ENCODE data around the gene FNBP1.

Gene FNBP1

DNA sequence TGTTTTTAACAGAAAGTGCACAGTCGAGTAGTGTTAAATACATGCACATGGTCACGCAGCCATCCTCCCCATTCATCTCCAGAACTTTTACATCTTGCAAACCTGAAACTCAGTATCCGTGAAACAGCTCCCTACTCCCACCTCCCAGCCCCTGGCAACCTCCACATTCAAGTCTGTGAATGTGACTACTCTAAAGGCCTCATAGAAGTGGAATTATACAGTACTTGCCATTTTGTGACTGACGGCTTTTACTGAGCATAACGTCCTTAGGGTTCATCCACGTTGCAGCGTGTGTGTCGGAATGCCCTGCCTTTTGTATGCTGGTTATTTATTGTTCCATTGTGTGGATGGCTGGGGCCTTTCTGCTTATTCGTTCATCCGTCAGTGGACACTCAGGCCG, 171.9 kb downstream of the FNBP1 start:
- no peak for DNase-seq

DNA sequence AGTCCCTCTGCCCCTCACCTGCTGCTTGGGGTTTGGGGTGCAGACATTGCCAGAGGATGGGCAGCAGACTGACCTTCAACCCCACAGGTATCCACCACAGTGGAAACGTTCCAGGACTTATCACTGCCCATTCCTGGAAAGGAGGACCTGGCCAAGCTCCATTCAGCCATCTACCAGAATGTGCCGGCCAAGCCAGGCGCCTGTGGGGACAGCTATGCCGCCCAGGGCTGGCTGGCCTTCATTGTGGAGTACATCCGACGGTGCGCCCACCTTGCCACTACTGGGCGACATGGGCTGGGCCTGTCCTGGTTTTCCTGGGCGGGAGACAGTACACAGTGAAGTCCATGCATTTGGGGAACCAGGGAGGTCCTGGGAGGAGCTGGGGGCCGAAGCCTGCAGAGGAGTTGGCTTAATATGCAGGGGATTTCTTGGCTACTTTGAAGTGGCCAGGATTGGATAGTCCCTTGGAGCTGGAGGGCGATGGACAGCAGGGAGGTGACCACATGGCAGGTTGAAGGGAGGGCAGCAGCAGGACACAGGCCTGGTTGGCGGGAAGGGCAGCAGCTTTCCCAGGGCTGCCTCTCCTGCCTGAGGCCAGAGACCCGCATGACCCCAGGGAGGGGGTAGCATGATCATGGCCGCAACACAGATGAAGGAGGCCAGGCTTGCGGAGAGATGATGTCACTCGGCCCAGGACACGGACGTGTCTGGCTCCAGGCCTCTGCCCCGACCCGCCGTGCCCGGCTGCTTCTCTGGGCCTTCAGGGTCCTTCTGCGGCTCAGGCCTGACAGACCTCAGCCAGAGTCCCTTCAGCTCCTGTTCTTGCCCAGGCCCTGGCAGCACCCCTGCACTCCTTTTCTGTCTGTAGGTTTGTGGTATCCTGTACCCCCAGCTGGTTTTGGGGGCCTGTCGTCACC, 173.1 kb downstream of the FNBP1 start:
- no peak for DNase-seq

DNA sequence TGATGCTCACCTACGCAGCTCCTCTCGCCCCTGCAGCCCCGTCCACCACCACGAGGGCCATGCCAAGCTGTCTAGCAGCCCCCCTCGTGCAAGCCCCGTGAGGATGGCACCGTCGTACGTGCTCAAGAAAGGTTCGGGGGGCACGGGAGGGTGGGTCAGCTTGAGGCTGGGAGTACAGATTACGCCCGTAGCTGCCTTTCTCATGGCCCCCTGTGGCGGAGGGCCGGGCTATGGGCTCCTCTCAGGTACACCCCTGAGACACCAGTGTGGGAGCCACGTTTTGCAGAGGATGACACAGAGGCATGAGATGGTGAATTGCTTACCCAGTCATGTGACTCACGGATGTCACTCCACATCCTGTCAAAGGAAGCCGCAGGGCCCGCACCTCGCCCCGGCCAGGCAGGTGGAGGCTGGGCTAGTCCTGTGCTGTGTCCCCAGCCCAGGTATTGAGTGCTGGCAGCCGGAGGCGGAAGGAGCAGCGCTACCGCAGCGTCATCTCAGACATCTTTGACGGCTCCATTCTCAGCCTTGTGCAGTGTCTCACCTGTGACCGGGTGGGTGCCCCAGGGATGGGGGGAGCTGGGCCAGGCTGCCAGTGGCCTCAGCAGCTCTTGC, 174.0 kb downstream of the FNBP1 start:
- peak; percentile 90 for DNase-seq

DNA sequence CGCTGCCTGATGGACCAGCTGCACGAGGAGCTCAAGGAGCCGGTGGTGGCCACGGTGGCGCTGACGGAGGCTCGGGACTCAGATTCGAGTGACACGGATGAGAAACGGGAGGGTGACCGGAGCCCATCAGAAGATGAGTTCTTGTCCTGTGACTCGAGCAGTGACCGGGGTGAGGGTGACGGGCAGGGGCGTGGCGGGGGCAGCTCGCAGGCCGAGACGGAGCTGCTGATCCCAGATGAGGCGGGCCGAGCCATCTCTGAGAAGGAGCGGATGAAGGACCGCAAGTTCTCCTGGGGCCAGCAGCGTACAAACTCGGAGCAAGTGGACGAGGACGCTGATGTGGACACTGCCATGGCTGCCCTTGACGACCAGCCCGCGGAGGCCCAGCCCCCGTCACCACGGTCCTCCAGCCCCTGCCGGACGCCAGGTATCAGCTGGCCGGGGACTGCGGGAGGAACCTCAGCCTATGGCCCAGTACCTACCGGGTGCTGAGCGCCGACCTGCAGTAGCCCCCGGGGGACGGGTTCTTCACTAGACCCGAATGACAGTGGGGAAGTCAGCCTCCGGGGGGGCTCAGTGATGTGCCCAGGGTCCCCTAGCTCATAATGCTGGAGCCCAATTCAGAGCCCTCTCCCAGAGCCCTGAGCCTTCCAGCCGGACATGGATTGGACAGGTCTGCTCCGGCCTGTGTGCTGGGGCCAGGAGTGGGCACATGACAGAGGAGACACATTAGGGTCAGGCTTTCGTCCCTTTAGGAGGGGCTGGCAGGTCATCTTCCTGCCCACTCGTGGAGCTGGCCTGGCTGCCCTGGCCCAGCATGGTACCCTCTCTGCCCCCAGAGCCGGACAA, 174.7 kb downstream of the FNBP1 start:
- no peak for DNase-seq

DNA sequence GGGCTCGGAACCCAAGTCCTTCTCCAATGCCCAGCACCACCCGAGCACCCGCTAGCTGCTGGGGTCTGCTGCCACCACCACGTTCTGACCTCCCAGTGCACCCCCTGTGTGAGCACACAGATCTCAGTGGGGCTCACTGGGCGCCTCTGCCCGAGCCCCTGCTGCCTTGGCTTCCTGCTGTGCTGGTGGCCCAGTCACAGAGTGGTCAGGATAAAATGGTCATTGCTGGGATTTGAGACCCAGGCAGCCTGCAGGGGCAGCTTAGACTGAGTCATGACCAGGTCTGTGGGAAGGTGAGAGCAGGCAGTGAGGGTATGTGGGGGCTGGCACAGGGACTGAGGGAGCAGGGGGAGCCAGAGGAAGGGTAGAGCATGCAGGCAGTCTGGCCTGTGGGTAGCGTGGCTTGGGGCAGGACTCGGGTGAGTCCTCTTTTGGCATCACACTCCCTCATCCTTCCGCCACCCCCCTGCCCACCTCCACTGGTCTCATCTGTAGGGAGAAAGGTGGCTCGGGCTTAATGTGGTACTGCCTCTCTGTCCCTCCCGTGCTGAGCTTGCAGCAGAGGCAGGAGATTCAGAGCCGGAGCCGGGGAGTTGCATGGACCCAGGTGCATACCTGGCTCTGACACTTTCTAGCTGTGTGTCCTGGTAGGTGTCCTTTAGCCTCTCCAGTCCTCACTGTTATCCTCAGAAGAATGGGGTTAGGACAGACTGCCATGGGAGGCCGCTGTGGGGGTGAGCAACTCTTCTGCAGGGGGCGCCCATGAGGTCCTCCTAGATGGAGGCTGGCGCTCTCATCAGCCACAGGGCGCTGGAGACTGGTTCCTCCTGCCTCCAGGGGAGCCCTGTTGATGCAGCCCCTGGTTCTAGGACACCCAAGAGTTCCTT, 175.6 kb downstream of the FNBP1 start:
- no peak for DNase-seq

DNA sequence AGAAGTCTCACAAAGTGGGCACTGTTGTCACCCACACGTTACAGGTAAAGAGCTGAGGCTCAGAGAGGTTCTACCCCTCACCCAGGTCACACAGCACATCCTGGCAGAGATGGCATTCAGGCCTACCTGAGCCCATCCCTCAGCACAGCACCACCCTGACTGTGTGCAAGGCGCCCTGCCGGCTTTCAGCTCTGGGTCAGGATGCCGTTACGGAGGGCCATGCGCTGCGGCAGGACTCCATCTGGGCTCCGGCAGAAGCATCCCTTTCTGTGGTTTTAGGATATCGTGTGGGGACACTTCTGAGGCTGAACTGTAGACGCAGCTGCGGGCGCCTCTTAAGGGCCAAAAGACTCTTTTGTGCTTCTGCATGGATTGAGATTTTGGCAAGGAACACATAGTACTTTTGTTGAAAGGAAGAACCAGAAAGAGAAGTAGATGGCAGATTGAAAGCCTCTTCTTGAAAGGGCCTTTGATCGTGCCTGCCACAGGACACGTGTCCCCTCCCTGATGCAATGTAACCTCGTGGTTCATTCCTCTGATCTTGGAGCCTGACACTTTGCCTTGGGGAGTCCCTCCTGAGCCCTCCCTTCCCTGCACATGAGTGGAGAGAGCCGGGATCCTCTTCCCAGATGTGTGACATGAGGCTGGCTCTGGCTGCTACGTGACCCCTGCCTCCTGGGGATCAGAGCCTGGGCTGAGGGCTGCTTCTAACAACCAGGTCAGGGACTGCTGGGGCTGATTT, 176.4 kb downstream of the FNBP1 start:
- DNase-seq: peak; percentile 36

DNA sequence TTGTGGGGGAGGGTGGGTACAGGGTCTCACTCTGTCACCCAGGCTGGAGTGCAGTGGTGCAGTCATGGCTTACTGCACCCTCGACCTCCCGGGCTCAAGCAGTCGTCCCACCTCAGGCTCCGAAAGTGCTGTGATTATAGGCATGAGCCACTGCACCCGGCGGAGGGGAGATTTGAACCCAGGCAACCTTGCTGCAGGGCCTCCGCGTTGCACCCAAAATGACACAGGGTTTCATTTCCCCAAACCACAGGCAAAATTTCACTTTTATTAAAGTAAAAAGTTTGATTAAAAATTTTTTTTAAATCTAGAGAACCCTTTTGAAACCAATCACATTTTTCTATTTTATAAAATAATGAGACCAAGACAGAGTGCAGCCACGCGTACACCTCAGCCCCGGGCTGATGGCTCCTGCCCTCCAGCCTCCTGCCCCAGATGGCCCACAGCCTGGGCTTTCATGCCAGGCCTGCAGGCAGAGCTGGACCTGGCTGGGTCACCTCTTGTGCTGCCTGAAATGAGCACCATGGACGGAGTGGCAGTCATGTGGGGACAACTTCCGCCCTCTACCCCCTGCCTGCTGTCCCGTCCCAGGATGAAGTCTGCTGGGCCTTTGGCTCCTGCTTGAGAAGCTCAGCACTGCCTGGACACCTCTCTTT, 177.2 kb downstream of the FNBP1 start:
- no peak for DNase-seq

DNA sequence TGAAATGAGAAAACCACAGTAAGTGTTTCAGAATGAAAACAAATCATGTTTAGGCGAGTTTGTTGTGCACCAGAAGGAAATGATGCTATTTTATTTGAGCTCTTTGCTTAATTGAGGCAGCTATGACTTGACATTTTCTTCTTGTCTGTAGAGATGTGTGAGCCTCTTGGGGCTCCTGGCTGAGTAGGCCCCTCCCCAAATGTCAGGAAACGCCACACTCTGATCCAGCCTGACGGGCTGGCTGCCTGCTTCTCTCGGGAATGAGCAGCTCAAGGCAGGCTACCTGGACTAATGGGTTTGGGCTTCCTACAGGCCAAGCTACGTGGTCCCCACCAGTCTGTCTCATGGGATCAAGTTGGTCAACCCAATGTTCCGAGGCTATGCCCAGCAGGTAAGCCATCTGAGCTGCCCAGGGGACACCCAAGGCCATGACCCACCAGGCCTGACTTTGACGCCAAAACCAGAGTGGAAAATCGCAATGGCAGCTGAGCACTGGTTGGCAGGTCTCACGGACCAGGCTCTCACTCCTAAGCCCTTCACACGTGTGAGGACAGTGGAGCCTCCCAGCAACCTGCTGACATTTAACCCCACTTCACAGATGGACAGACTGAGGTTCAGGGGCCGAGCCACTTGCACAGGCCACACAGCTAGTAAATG, 177.9 kb downstream of the FNBP1 start:
- DNase-seq: no peak

DNA sequence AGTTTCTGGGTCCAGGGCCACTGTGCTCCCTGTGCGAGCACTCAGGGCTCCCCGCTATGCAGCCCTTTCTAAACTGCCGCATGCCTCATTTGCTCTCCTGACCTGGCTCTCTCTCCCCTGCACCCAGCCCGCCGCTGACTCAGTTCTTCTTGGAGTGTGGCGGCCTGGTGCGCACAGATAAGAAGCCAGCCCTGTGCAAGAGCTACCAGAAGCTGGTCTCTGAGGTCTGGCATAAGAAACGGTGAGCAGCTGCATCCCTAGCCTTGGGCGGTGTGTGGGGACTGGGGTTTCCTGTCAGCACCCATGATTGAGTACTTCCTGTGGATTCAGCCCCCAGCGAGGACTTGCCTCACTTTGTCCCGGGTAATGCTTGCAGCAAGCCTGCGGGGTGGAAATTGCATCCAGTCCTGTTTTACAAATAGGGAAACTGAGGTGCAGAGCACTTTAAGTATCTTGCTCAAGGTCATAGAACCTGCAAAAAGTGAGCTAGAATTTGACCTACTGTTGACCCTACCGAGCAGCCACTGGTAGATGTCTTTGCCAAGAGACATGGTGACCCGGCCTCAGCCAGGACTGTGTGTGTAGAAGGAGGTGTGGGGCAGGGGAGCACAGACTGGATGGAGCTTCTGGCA, 179.8 kb downstream of the FNBP1 start:
- peak; percentile 41 for DNase-seq

DNA sequence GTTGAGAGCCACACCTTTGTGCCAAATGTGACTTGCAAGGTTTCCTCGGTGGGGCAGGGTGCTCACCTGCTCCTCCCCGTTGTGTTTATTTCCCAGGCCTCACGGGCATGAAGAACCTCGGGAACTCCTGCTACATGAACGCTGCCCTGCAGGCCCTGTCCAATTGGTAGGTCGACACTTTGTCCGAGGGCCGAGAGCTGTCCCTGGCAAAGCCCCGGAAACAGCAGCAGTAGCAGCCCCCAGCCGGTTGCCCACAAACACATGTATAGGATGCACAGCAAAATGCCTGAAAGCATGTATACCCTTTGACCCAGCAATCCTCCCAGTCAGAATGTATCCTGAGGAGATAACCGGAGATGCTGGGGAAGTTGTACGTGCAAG, 181.6 kb downstream of the FNBP1 start:
- DNase-seq: no peak

DNA sequence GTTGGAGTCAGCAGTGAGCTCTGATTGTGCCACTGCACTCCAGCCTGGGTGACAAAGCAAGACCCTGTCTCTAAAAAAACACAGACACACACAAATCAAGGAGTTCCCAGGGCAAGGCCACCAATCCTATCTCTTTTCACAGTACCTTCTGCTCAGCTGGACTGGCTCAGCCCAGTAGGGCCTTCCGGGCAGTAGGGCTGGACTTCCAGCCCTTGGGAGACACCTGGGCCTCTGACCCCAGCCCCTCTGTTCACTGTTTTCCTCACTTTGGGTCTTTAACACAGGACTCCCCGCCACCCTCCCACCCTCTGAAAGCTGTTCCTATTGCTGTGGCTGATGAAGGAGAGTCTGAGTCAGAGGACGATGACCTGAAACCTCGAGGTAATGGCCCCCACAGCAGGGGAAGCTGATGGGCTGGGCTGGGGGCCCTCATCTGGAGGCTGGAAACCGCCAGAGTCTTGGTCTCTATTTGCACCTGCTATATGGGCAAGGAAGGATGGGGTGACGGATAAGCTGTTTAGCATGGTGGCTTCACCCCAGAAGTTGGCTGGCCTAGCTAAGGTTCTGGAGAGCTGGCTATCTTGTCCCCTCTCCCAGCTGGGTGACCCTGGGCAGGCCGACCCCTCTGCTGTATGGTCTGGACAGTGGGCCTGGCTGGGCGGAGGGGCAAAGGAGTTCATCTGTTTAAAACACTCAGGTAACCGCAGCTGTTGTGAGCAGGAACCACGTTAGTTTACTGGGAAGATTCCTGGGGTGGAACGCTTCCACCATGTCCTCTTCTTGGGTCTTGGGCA, 182.1 kb downstream of the FNBP1 start:
- no peak for DNase-seq

DNA sequence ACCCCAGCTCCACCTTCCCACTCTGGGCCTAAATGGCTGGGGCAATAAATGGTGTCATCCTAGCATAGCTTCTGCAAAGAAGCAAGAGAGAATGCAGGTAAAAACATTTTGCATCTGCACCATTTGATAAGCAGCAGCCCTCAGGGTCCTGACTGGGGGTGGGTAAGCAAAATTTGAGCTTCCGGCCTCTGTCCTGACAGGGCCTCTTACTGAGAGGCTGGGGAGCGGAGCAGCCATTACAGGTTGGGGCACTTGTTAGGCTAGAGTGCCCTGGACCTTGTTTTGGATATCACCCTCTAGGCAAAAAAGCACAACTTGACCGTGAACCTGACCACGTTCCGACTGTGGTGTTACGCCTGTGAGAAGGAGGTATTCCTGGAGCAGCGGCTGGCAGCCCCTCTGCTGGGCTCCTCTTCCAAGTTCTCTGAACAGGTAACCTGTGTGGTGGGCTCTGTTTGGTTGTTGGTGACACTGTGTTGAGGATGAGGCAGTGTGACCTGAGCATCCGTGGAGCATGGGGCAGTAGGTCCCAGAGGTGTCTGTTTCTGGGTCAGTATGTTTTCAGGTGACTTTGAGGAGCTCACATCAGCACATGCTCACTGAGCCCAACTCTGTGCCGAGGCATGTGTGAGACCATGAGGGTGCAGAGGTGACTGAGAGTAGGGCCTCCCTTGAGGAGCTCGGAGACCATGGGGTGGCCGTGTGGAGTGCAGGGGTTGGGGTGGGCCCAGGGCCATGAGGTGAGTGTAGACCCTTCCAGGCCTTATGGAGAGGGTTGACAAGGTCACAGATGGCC, 184.6 kb downstream of the FNBP1 start:
- DNase-seq: no peak

DNA sequence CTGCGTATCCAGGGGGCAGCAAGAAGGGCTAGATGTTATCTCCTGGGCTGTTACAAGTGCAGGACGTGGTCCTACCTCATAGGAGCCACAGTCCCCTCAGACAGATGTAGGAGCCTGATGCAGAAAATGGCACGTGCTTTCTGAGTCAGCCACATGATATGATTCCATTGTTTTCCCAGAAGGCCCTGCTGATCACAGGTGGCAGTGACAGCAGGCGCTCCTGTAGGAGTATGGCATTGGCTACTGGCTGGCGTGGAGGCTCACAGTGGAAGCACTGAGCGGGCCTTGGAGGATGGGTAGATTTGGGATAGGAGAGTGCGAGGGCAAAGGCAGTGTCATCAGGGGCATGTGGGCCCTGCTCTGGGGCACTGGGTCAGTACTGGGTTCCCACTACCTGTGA, 185.8 kb downstream of the FNBP1 start:
- no peak for DNase-seq

DNA sequence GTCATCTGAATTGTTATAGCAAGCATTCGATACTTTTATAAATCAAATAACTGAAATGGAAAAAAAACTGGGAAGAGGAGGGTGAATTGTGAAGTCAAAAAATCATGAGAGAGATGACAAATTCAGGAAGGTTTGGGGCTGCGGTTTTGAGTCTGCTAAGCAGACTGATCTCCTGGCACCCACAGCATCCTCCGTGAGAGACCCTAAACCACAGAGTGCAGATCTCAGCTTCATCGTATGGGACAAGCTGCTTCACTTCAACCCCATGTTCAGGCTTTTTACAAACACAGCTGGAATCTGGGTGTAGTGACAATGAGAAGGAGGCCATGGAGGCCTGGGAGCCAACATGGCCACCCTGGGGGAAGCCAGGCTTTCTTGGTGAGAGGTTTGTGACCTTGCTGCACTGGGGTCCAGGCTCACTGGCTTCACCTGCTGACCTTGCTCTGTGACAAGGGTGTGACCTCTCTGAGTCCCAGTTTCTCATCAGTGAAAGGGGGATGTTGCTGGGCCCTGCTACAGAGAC, 188.3 kb downstream of the FNBP1 start:
- DNase-seq: no peak

DNA sequence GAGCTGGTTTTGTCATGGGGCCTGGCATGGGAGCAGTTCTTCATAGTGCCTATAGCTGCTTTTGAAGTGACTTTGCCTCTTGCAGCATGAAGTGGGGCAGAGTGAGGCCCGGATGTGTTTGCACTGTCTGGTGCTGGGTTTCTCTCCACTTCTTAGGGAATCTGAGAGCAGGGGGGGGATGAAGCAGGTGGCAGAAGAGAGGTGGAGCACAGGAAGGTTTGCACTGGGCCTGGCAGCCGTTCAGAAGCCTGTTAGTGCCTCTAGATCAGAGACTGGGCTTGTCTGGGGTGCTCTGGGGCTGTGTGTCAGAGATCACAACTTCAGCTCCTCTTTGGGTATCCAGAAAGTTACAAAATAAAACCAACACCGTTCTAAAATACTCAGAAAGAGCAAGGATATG, 189.4 kb downstream of the FNBP1 start:
- no peak for DNase-seq

DNA sequence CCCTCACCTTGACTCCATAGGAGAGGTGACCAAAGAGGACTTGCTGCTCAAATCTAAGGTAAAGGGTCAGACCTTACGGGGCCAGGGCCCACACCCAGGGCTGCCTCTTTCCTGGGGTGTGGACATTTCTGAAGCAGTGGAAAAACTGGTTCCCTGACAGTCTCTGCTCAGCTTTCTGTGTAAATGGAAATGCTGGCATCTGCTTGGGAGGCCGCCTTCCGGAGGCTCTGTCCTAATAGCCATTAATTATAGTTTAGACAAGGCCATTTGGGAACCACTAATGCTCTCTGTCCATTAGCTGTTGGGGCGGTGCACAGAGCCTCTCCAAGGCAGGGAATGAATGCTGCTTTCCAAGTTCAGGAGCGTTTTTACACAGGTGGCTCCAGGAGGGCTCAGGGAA, 190.4 kb downstream of the FNBP1 start:
- DNase-seq: no peak

DNA sequence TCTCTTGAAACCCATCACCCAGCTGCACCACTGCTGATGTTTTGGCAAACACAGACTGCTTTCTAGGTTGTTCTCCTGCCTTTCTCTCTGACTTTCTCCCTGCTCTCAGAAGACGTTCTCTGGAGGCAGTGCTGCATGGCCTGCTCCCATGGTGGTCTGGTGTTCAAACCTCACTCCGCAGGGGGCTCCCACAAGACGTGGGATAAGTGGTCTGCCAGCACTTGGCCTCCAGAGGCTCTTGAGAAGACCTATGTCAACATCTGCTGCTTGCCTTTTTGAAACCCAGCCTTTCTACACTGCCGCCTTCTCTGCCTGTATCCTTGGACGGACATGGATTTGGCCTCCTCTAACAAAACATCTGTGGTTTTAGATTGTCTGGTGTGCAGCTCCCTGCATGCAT, 191.2 kb downstream of the FNBP1 start:
- no peak for DNase-seq

All from CD4-positive, alpha-beta T cell treated with Interferon gamma for 1 hour (primary cell).